A549 (cell line): ENCODE measurements around the gene EVC. TPM values are rescaled to one million over a fixed set of nuclear protein-coding genes. Genes with fewer than 3 reads are reported as not detected.

Experiments used
- ATAC-seq, 2 experiments: fragments of 200-7000 bp in 1 of 2; fragments of >200 bp in 1 of 2; cut with Nextera tagmentation in 1 of 2; cut with Tn5 transposase in 1 of 2; 3 replicates each; pipeline versions ENCODE4 v1.8.0 to v1.9.1; 2018 to 2020; ENCODE audit warnings: mild to moderate bottlenecking in 1 of 2, moderate library complexity in 1 of 2
- CTCF ChIA-PET: fragments of 300-600 bp; sonication (Branson Sonifier 250); formaldehyde crosslinking; extraction: SDS; loops from one replicate; lab custom pipeline; 2021; ENCODE audit warnings: antibody characterized with exemption, inconsistent platforms; lab: Yijun Ruan, JAX
- POLR2A ChIA-PET: fragments of 350-600 bp; formaldehyde crosslinking; extraction: SDS; loops from one replicate; lab custom pipeline; 2021; ENCODE audit warnings: antibody characterized with exemption, inconsistent platforms; lab: Yijun Ruan, JAX
- DNase-seq, 2 experiments: peaks; one replicate each; pipeline versions ENCODE4 v3.0.0 to v3.0.0-alpha.2; 2011 to 2016; ENCODE audit warnings: low read depth in 1 of 2, low spot score in 1 of 2
- FAIRE-seq: peaks from 2 replicates; lab custom pipeline; 2011; peaks lifted over from hg19 to GRCh38; lab: Jason Lieb, UNC
- H3K27ac ChIP-seq, 2 experiments: fragments of >200 bp; sonication (Bioruptor Twin); formaldehyde crosslinking; 3 replicates each; pipeline ENCODE4 v1.5.1; 2016 to 2017
- H3K4me1 ChIP-seq: fragments of >200 bp; sonication (Bioruptor Twin); formaldehyde crosslinking; 3 replicates; pipeline ENCODE4 v1.6.1; 2016
- H3K4me2 ChIP-seq: fragments of >200 bp; sonication (Bioruptor Twin); formaldehyde crosslinking; 3 replicates; pipeline ENCODE4 v1.6.1; 2016
- H3K4me3 ChIP-seq: fragments of >200 bp; sonication (Bioruptor Twin); formaldehyde crosslinking; 3 replicates; pipeline ENCODE4 v1.5.1; 2016
- H3K9me3 ChIP-seq: fragments of >200 bp; sonication (Bioruptor Twin); formaldehyde crosslinking; 3 replicates; pipeline ENCODE4 v1.6.1; 2016
- BCL3 ChIP-seq: fragments of >200 bp; sonication (Bioruptor Twin); formaldehyde crosslinking; IDR thresholded peaks from 3 replicates; pipeline ENCODE4 v1.6.1; 2016
- CBX8 ChIP-seq: fragments of 200-600 bp; sonication (generic); IDR thresholded peaks from 2 replicates; pipeline ENCODE4 v1.6.1; 2016
- CTCF ChIP-seq: fragments of >200 bp; sonication (Bioruptor Twin); formaldehyde crosslinking; IDR thresholded peaks from 3 replicates; pipeline ENCODE4 v1.5.1; 2016
- E2F6 ChIP-seq: IDR thresholded peaks from 2 replicates; pipeline ENCODE4 v1.6.1; 2012; ENCODE audit warnings: low read depth, borderline replicate concordance
- EHF ChIP-seq: fragments of 250-450 bp; sonication (Bioruptor Pico); IDR thresholded peaks from 2 replicates; pipeline ENCODE4 v1.5.0; 2020; ENCODE audit warnings: mild to moderate bottlenecking
- EHMT2 ChIP-seq: fragments of 200-600 bp; sonication (generic); IDR thresholded peaks from 2 replicates; pipeline ENCODE4 v1.6.1; 2016; ENCODE audit warnings: antibody characterized with exemption, low read depth, mild to moderate bottlenecking, moderate library complexity
- EP300 ChIP-seq, 2 experiments: fragments of >200 bp; sonication (Bioruptor Twin); formaldehyde crosslinking; IDR thresholded peaks; 2 replicates in 1 of 2; 3 replicates in 1 of 2; pipeline ENCODE4 v1.6.1; 2016 to 2017
- ESRRA ChIP-seq: fragments of 150-350 bp; IDR thresholded peaks from 2 replicates; pipeline ENCODE4 v1.6.1; 2014; ENCODE audit warnings: mild to moderate bottlenecking, low read length, borderline replicate concordance
- HES2 ChIP-seq: fragments of >200 bp; sonication (Bioruptor Twin); formaldehyde crosslinking; IDR thresholded peaks from 2 replicates; pipeline ENCODE4 v1.6.1; 2016
- HEYL ChIP-seq: fragments of 250-450 bp; sonication (Bioruptor Pico); IDR thresholded peaks from 2 replicates; pipeline ENCODE4 v1.8.0; 2021; ENCODE audit warnings: mild to moderate bottlenecking, moderate library complexity
- HOXB13 ChIP-seq: fragments of 250-450 bp; sonication (Bioruptor Pico); IDR thresholded peaks from 2 replicates; pipeline ENCODE4 v1.5.0; 2020; ENCODE audit warnings: low read depth, mild to moderate bottlenecking, moderate library complexity
- HOXB5 ChIP-seq: fragments of 250-450 bp; sonication (Bioruptor Pico); IDR thresholded peaks from 2 replicates; pipeline ENCODE4 v1.5.0; 2020; ENCODE audit warnings: mild to moderate bottlenecking, moderate library complexity
- KDM5A ChIP-seq: fragments of 200-600 bp; sonication (generic); IDR thresholded peaks from 2 replicates; pipeline ENCODE4 v1.6.1; 2016; ENCODE audit warnings: antibody characterized with exemption, mild to moderate bottlenecking
- MAZ ChIP-seq: fragments of 150-350 bp; IDR thresholded peaks from 2 replicates; pipeline ENCODE4 v1.6.1; 2014; ENCODE audit warnings: antibody characterized with exemption, low read depth, low read length, borderline replicate concordance
- NR3C1 ChIP-seq: fragments of >200 bp; sonication (Bioruptor Twin); formaldehyde crosslinking; IDR thresholded peaks from 3 replicates; pipeline ENCODE4 v1.6.1; 2017
- PBX3 ChIP-seq: IDR thresholded peaks from 2 replicates; pipeline ENCODE4 v1.6.1; 2012
- POLR2AphosphoS2 ChIP-seq: conservative IDR thresholded peaks from 2 replicates; pipeline ENCODE4 v1.6.1; 2012; ENCODE audit warnings: low read length, improper control_type of control experiment, inconsistent platforms
- RAD21 ChIP-seq, 2 experiments: fragments of >200 bp in 1 of 2; sonication (Bioruptor Twin) in 1 of 2; formaldehyde crosslinking in 1 of 2; IDR thresholded peaks in 1 of 2; conservative IDR thresholded peaks in 1 of 2; 2 replicates in 1 of 2; 3 replicates in 1 of 2; pipeline ENCODE4 v1.6.1; 2012 to 2018; ENCODE audit warnings: inconsistent platforms in 1 of 2
- RCOR1 ChIP-seq: fragments of 150-350 bp; IDR thresholded peaks from 2 replicates; pipeline ENCODE4 v1.6.1; 2014; ENCODE audit warnings: antibody characterized with exemption, low read length, low read depth
- RFX5 ChIP-seq: fragments of 450-650 bp; IDR thresholded peaks from 2 replicates; pipeline ENCODE4 v1.7.1; 2014; ENCODE audit warnings: antibody characterized with exemption, mild to moderate bottlenecking, moderate library complexity
- SMC3 ChIP-seq: fragments of >200 bp; sonication (Bioruptor Twin); formaldehyde crosslinking; IDR thresholded peaks from 3 replicates; pipeline ENCODE4 v1.6.1; 2018; ENCODE audit warnings: inconsistent platforms
- TP53 ChIP-seq: fragments of 250-450 bp; sonication (Bioruptor Pico); IDR thresholded peaks from 2 replicates; pipeline ENCODE4 v1.5.0; 2021; ENCODE audit warnings: mild to moderate bottlenecking, moderate library complexity
- ZC3H11A ChIP-seq: fragments of 450-650 bp; IDR thresholded peaks from 2 replicates; pipeline ENCODE4 v1.6.1; 2014; ENCODE audit warnings: antibody characterized with exemption, mild to moderate bottlenecking
- ZSCAN20 ChIP-seq: fragments of 250-450 bp; sonication (Bioruptor Pico); IDR thresholded peaks from 2 replicates; pipeline ENCODE4 v1.8.0; 2022; ENCODE audit warnings: mild to moderate bottlenecking, moderate library complexity
- WGBS: methylation state at CpG from one replicate; pipeline ENCODE4 v1.1.6; 2017; ENCODE audit errors: missing lambda C conversion rate; 5-methylcytosine and 5-hydroxymethylcytosine counted together
- polyA plus RNA-seq, 4 experiments: library from polyadenylated mRNA; depleted of rRNA in 3 of 4; stranded (reverse); fragments of >200 nt; fragmentation: RNase III in 1 of 4; extraction: RNeasy Plus Mini Kit Qiagen cat#74134 plus additional on column Dnase treatment in 1 of 4; gene quantifications; 2 replicates in 3 of 4; 3 replicates in 1 of 4; pipeline ENCODE4 v1.2.3, GENCODE V29; 2011 to 2017

EVC gene
- polyA plus RNA-seq, 2 of the 4 experiments (the other 2 are of a cell fraction), result 3.0 to 5.5 TPM

GRCh38 chr4:5756271-5756670 is 45.3 kb downstream of the EVC start:
- ChIA-PET POLR2A (no interaction called here), CTCF (interaction anchor here (0.6 kb wide), 1 partner anchor 31 kb away, joined by 3 read pairs; no protein-coding TSS in a partner anchor)
- TF ChIP-seq CTCF (no peak), BCL3 (no peak), EP300 (IDR thresholded peaks at IDR 0.05) (no peak), E2F6 (no peak), RCOR1 (no peak), KDM5A (no peak)

DNA sequence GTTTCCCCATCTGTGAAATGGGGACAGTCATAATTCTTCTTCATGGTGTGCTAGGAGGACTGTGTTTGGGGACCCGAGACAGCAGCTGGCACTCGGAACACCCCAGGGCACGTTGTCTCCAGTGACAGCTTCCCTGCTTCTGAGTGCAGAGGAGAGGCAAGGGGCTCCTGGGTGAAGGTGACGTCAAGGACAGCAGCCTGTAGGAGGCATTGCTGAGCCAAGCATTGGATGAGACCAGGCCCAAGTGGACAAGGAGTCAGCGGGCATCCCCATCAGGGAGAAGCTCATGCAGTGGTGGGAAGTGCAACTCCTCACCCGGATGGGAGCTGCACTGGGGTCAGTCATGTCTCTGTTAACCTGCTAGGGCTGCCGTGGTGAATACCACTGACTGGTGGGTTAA is 46.1 kb downstream of the EVC start:
- Histone ChIP-seq H3K9me3 (no peaks in the 10 kb centered on the region), H3K4me1 (peaks cover 36% of the 10 kb centered on the region), H3K4me2 (no peak overlapping the region), H3K4me3 (no peak overlapping the region), H3K27ac (peak overlapping the region in 1 of 2 experiments; percentile 78; a peak in 1 of 6 replicates)
- ChIA-PET POLR2A (no interaction called here), CTCF (interaction anchor here (0.5 to 0.8 kb wide), 2 partner anchors 34 to 763 kb away, joined by 3 read pairs; no protein-coding TSS in a partner anchor)
- FAIRE-seq (no peak), ATAC-seq (no peak), DNase-seq (no peak)
- 94% methylated on average over 4 of the region's 7 CpGs for WGBS
- TF ChIP-seq EHF (CRISPR knock-in tag) (no peak), ZSCAN20 (CRISPR knock-in tag) (no peak), PBX3 (no peak), RCOR1 (no peak)

More at GRCh38 chr4:5756271-5756670, 45.3 kb downstream of the EVC start:
- H3K4me1 ChIP-seq, result peaks cover 36% of the 10 kb centered on the region
- no peak overlapping the region for H3K27ac ChIP-seq
- FAIRE-seq (no peak), ATAC-seq (no peak), DNase-seq (no peak)
- 93% methylated on average over 7 of the region's 9 CpGs for WGBS
- H3K4me3 ChIP-seq, result no peak overlapping the region
- H3K9me3 ChIP-seq, result no peaks in the 10 kb centered on the region
- H3K4me2 ChIP-seq, result no peak overlapping the region

GRCh38 chr4:5757536-5757935 is 46.5 kb downstream of the EVC start:
- Histone ChIP-seq H3K9me3 (no peaks in the 10 kb centered on the region), H3K4me3 (no peak overlapping the region), H3K4me1 (peaks cover 36% of the 10 kb centered on the region), H3K27ac (peak overlapping the region in 1 of 2 experiments; percentile 78; a peak in 2 of 6 replicates), H3K4me2 (no peak overlapping the region)
- ChIA-PET POLR2A (no interaction called here), CTCF (interaction anchor here (0.5 to 0.8 kb wide), 2 partner anchors 33 to 763 kb away, joined by 3 read pairs; no protein-coding TSS in a partner anchor)
- no peak for TF ChIP-seq ZC3H11A
- no peak for TF ChIP-seq HOXB5 (CRISPR knock-in tag)
- no peak for TF ChIP-seq HEYL (CRISPR knock-in tag)
- TF ChIP-seq RCOR1, result no peak
- TF ChIP-seq TP53 (CRISPR knock-in tag), result no peak
- no peak for TF ChIP-seq HOXB13 (CRISPR knock-in tag)
- TF ChIP-seq RFX5, result no peak
- no peak for TF ChIP-seq NR3C1
- no peak for TF ChIP-seq POLR2AphosphoS2
- no peak for TF ChIP-seq CBX8
- no peak for TF ChIP-seq HES2
- TF ChIP-seq EHF (CRISPR knock-in tag), result no peak
- no peak for TF ChIP-seq SMC3
- TF ChIP-seq RAD21 (conservative IDR thresholded peaks at IDR 0.05 in 1 of 2, IDR thresholded peaks at IDR 0.05 in 1 of 2), result no peak
- TF ChIP-seq MAZ, result no peak
- no peak for TF ChIP-seq EHMT2
- no peak for TF ChIP-seq ESRRA
- DNase-seq, result no peak
- ATAC-seq, result no peak
- FAIRE-seq, result no peak
- 98% methylated on average over 4 of the region's 4 CpGs for WGBS
